ENCODE measurements around the gene SGCA.

GRCh38 chr17:50141745-50142110, 24.1 kb upstream of the SGCA start:
- TF ChIP-seq, protein P1, sequence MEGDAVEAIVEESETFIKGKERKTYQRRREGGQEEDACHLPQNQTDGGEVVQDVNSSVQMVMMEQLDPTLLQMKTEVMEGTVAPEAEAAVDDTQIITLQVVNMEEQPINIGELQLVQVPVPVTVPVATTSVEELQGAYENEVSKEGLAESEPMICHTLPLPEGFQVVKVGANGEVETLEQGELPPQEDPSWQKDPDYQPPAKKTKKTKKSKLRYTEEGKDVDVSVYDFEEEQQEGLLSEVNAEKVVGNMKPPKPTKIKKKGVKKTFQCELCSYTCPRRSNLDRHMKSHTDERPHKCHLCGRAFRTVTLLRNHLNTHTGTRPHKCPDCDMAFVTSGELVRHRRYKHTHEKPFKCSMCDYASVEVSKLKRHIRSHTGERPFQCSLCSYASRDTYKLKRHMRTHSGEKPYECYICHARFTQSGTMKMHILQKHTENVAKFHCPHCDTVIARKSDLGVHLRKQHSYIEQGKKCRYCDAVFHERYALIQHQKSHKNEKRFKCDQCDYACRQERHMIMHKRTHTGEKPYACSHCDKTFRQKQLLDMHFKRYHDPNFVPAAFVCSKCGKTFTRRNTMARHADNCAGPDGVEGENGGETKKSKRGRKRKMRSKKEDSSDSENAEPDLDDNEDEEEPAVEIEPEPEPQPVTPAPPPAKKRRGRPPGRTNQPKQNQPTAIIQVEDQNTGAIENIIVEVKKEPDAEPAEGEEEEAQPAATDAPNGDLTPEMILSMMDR (IDR thresholded peaks at IDR 0.05), result no peak
- no peak for TF ChIP-seq EZH2 (IDR thresholded peaks at IDR 0.05)
